ENCODE measurements around the gene C10orf71.

DNA sequence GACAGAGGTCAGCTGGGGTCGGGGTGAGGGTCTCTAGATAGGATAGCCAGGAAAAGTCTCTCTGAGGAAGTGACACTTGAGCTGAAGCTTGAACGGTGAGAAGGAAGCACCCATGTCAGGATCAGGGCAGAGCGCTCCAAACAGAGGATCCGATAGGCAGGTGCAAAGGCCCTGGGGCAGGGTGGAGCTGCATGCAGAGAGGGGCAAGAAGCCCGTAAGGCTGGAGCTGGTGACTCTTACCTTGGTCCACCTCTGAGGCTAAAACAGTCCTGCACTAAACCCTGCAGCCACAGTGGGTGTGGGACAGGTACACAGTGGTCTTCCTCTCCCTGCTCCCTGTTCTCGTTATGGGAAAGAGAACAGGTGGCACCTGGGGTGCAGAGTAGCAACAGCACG lies 5.8 kb upstream of the C10orf71 start:
- TF ChIP-seq, protein P1, sequence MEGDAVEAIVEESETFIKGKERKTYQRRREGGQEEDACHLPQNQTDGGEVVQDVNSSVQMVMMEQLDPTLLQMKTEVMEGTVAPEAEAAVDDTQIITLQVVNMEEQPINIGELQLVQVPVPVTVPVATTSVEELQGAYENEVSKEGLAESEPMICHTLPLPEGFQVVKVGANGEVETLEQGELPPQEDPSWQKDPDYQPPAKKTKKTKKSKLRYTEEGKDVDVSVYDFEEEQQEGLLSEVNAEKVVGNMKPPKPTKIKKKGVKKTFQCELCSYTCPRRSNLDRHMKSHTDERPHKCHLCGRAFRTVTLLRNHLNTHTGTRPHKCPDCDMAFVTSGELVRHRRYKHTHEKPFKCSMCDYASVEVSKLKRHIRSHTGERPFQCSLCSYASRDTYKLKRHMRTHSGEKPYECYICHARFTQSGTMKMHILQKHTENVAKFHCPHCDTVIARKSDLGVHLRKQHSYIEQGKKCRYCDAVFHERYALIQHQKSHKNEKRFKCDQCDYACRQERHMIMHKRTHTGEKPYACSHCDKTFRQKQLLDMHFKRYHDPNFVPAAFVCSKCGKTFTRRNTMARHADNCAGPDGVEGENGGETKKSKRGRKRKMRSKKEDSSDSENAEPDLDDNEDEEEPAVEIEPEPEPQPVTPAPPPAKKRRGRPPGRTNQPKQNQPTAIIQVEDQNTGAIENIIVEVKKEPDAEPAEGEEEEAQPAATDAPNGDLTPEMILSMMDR (IDR thresholded peaks at IDR 0.05), result no peak
- no peak for TF ChIP-seq POLR2AphosphoS5 (IDR thresholded peaks at IDR 0.05)
- no peak for TF ChIP-seq POLR2A (IDR thresholded peaks at IDR 0.05)

Data from breast epithelium (tissue), 3 donors.